GM20000 (cell line): ENCODE results near the gene HOXA9.
A peak's percentile ranks its signal among the peaks of the same experiment; 100 is the strongest.

Experiments used
- DNase-seq: peaks from one replicate; pipeline ENCODE4 v3.0.0; 2012; ENCODE audit warnings: low spot score
- TF ChIP-seq, protein P1 (sequence below): IDR thresholded peaks from 2 replicates; pipeline ENCODE4 v1.5.1; 2012; ENCODE audit warnings: mild to moderate bottlenecking, control low read depth; ENCODE audit errors: extremely low read depth, missing control alignments

Gene HOXA9

DNA sequence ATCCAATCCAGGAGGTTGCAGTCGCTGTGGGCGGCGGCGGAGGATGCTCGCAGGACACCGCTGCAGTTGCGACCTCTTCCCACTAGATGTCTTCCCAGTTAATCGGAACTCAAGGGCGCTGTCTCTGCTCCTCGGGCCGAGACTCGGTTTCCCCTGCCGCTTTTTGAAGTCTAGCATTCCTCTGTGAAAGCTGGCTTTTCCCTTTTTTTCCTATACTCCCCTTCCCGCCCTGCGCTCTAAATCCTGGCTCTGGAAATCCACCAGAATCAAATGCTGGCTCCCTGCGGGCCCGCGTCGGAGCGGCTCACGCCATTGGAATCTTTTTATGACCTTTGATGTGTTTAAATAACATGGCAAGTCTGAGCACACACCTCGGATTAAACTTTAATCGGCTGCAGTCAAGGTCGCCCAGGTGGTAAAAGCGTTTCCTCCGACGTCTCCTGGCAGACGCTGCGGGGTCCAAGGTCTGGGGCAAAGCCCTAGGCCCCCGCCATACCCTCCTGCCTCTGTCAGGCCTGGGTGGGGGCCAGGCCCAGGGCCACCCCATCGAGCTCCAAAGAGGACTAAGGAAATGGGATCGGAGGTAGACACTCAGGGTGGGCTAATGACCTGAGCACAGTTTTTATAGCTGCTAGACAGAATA is 45.2 kb upstream of the HOXA9 start:
- TF ChIP-seq, protein P1, sequence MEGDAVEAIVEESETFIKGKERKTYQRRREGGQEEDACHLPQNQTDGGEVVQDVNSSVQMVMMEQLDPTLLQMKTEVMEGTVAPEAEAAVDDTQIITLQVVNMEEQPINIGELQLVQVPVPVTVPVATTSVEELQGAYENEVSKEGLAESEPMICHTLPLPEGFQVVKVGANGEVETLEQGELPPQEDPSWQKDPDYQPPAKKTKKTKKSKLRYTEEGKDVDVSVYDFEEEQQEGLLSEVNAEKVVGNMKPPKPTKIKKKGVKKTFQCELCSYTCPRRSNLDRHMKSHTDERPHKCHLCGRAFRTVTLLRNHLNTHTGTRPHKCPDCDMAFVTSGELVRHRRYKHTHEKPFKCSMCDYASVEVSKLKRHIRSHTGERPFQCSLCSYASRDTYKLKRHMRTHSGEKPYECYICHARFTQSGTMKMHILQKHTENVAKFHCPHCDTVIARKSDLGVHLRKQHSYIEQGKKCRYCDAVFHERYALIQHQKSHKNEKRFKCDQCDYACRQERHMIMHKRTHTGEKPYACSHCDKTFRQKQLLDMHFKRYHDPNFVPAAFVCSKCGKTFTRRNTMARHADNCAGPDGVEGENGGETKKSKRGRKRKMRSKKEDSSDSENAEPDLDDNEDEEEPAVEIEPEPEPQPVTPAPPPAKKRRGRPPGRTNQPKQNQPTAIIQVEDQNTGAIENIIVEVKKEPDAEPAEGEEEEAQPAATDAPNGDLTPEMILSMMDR = peak; percentile 77
- peak; percentile 83 for DNase-seq

DNA sequence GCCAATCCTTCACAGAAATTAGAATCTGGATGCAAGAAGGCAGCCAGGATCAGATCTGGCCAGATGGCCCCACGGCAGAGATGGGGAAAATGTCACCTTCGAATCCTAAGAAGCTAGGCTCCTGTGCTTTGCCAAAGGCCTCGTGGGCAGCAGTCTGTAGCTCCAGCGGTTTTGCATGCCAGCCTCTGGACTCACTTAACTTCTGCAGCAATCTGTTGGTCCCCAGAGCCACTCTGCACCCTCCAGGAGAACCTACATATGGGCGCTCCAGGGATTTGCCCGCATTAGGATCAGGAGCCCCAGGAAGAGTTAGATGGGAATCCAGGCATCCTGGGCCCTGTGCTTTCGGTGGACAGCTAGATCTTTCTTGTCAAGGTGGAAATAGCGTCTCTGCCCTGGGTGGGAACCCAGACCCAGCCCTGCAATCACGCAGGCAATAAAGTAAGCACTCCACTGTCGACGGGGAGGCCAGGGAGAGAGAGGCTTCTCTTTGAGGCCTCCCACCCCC is 44.6 kb upstream of the HOXA9 start:
- no peak for DNase-seq
- TF ChIP-seq, protein P1 = no peak

DNA sequence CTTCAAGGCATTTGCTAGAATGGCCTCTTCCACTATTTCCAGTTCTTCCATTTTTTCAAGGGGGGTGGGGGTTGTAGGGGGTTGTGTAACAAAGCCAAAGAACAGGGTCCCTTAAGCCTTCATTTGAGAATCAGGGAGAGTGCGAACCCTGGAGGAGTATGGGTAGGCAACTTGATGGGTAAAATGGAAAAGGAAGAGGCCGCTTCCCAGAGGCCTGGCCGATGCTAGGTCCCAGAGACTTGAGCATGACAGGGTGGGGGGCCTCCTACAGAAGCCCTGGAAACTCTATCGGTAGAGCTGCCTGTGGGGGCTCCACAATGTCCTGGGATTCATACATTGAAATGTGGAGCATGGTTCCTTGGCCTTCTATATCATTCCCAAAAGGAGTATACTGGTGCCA is 43.7 kb upstream of the HOXA9 start:
- DNase-seq = no peak
- TF ChIP-seq, protein P1 = no peak

DNA sequence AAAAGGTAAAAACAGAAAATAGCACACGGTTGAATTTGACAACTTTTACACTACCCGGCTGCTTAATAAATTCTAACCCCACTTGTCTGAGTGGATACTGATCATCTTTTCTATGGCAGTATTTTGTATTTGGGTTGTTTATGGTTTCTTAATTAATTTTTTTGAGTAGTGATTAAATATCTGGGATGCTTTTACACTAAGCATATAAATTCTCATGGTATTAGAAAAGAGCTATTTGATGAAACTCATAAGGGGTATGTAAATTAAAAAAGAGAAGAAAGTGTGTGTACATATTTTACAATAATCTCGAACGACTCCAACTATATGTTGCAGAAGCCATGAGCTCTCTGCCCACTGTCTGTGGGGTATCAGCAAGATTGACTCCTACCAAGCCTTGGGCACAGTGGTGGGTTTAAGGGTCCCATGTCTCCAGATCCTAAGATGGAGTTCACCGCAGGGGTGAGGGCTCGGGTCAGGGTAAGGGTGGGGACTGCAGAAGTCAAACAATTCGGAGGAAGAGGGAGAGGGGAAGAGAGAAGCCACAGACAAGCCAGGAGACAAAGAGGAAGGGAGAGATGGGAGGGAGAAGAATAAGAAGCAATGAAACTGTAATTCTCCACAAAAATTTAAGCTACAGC is 42.1 kb upstream of the HOXA9 start:
- TF ChIP-seq, protein P1 = no peak
- DNase-seq = no peak

DNA sequence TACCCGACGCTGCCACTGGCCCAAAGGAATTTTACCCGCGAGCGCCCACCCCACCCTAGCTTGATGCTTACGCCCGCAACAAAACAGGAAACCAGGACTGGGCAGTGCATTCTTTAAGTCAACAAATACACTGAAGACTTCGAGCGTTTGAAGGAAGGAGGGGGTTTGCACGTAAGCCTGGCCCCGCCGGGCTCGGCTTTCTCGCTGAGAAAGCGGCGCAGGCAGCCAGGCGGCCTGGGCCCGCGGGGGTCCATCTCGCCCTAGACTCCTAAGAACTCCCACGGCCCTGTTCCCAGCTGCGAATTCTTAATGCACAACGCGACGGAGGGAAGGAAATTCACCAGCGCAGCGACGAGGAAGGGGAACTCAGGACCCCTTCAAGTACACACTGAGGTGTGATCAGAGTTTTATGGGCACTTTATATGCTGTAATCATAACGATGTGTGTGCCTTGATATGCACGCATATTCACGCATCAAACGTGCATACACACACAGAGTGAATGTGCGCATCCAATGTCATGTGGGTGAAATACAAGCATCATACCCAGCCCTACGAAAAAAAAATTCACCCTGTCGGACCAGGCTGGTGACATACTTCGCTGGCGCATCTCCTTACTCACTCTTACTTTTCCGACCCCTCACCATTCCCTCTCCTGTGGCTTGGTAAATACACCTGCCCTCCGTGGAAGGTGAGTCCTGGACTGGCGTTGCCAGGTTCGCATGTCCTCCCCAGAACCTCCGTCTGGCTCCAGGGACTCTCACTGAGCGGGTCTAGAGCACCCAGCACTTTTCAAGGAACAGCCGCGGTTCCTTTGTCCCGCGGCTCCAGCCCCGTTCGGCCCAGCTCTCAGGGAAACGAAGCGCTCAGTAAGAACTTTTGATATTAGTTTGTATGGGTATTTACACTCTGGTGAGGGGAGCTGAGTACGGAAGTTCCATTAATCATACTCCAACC is 40.3 kb upstream of the HOXA9 start:
- no peak for DNase-seq
- TF ChIP-seq, protein P1 = no peak

DNA sequence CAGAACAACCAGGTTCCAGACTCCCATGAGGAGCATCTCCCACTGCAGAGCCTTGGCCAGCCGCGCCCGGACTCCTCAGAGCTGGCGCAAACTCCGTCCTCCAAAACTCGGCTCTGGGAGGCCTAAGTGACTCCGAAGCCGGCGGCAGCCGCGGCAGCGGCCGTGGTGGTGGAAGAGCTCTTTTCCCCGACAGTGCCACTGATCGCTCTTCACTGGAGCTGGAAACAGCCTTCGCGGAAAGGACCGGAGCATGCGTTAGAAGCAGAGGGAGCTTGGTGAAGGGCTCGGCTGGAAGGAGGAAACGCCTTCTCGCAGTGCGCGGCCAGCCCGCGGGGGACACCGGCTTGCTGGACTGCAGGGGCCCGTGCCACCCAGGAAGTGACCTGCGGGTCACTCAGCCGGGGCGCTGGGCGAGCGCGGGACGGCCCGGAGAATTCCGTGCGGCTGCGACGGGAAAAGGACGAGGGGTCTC is 39.5 kb upstream of the HOXA9 start:
- TF ChIP-seq, protein P1 = no peak
- no peak for DNase-seq
